ENCODE results near the gene PIEZO2.

DNA sequence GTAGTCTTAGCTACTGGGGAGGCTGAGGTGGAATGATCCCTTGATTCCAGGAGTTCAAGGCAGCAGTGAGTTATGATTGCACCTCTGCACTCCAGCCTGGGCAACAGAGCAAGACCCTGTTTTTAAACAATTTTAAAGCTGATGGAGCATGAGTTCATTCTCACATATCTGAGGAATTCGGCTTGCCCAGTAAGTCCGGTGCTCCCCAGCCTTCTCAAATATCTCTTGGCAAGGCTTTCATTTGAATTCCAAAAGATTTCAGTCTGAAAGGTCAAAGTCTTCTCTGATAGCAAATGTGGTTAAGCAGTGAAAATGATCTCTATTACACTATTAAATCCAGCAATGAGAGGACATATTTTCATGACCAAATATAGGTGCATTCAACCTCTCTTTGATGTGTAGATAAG, 27.9 kb downstream of the PIEZO2 start:
- TF ChIP-seq POLR2A (IDR thresholded peaks at IDR 0.05) (no peak), EP300 (IDR thresholded peaks at IDR 0.05) (no peak)
